ENCODE data around the gene RASGRP2. TPM values are rescaled to one million over a fixed set of nuclear protein-coding genes. Genes with fewer than 3 reads are reported as not detected.

Gene RASGRP2
- total RNA-seq, 2 donors from 2014 or later: 0.86 to 1.9 TPM

- Mint-ChIP-seq H3K36me3 (ENCODE audit: low read depth) (no peaks in the 10 kb centered on the region), H3K9me3 (no peaks in the 10 kb centered on the region), H3K27ac (no peak overlapping the region), H3K27me3 (ENCODE audit: insufficient read depth) (peaks cover 74% of the 10 kb centered on the region), H3K4me3 (no peak overlapping the region), H3K4me1 (peaks cover 3% of the 10 kb centered on the region)
- H3K9ac ChIP-seq (ENCODE audit: extremely low read depth, low read length, poor library complexity, severe bottlenecking): no peak overlapping the region
- WGBS, 2 experiments (ENCODE audit: insufficient coverage in 1 of 2, insufficient read length in 1 of 2): 28 to 63% methylated on average over 4 to 11 of the region's 13 CpGs
- H3K36me3 ChIP-seq (ENCODE audit: control insufficient read depth, insufficient read depth, low read length): no peaks in the 10 kb centered on the region
- no peak for DNase-seq
- H3K4me1 ChIP-seq (ENCODE audit: control insufficient read depth, insufficient read depth, low read length): no peaks in the 10 kb centered on the region
- peaks cover 44% of the 10 kb centered on the region for H3K27me3 ChIP-seq (ENCODE audit: control insufficient read depth, insufficient read depth, low read length, poor library complexity, severe bottlenecking)
- no peak overlapping the region for H3K4me3 ChIP-seq (ENCODE audit: low read length)
- no peaks in the 10 kb centered on the region for H3K9me3 ChIP-seq (ENCODE audit: control insufficient read depth, low read length)
- no peak for TF ChIP-seq CTCF (conservative IDR thresholded peaks at IDR 0.05)
- H3K27ac ChIP-seq (ENCODE audit: low read depth, low read length): no peak overlapping the region
Observed at GRCh38 chr11:64692764-64693331, 51.1 kb downstream of the RASGRP2 start.

GRCh38 chr11:64691543-64691942 is 52.4 kb downstream of the RASGRP2 start:
- Histone ChIP-seq H3K4me1 (ENCODE audit: control insufficient read depth, insufficient read depth, low read length) (no peaks in the 10 kb centered on the region), H3K36me3 (ENCODE audit: control insufficient read depth, insufficient read depth, low read length) (no peaks in the 10 kb centered on the region), H3K27me3 (ENCODE audit: control insufficient read depth, insufficient read depth, low read length, poor library complexity, severe bottlenecking) (peaks cover 42% of the 10 kb centered on the region), H3K27ac (ENCODE audit: low read depth, low read length) (no peak overlapping the region), H3K9ac (ENCODE audit: extremely low read depth, low read length, poor library complexity, severe bottlenecking) (no peak overlapping the region), H3K4me3 (ENCODE audit: low read length) (no peak overlapping the region), H3K9me3 (ENCODE audit: control insufficient read depth, low read length) (no peaks in the 10 kb centered on the region)
- peaks cover 3% of the 10 kb centered on the region for H3K4me1 Mint-ChIP-seq
- H3K27ac Mint-ChIP-seq: no peak overlapping the region
- DNase-seq: no peak
- no peaks in the 10 kb centered on the region for H3K9me3 Mint-ChIP-seq
- peaks cover 65% of the 10 kb centered on the region for H3K27me3 Mint-ChIP-seq (ENCODE audit: insufficient read depth)
- H3K36me3 Mint-ChIP-seq (ENCODE audit: low read depth): no peaks in the 10 kb centered on the region
- H3K4me3 Mint-ChIP-seq: no peak overlapping the region
- 90% methylated on average over 1 of the region's 1 CpG; no CpG with 5 or more reads in 1 of the 2 experiments for WGBS, 2 experiments (ENCODE audit: insufficient coverage in 1 of 2, insufficient read length in 1 of 2)
- TF ChIP-seq CTCF (conservative IDR thresholded peaks at IDR 0.05): no peak

GRCh38 chr11:64690235-64690634 is 53.7 kb downstream of the RASGRP2 start:
- Histone ChIP-seq H3K4me3 (ENCODE audit: low read length) (no peak overlapping the region), H3K27me3 (ENCODE audit: control insufficient read depth, insufficient read depth, low read length, poor library complexity, severe bottlenecking) (peaks cover 35% of the 10 kb centered on the region), H3K36me3 (ENCODE audit: control insufficient read depth, insufficient read depth, low read length) (no peaks in the 10 kb centered on the region), H3K27ac (ENCODE audit: low read depth, low read length) (no peak overlapping the region), H3K9ac (ENCODE audit: extremely low read depth, low read length, poor library complexity, severe bottlenecking) (no peak overlapping the region), H3K9me3 (ENCODE audit: control insufficient read depth, low read length) (no peaks in the 10 kb centered on the region), H3K4me1 (ENCODE audit: control insufficient read depth, insufficient read depth, low read length) (no peaks in the 10 kb centered on the region)
- no peaks in the 10 kb centered on the region for H3K36me3 Mint-ChIP-seq (ENCODE audit: low read depth)
- H3K4me3 Mint-ChIP-seq: no peak overlapping the region
- H3K27ac Mint-ChIP-seq: no peak overlapping the region
- H3K9me3 Mint-ChIP-seq: no peaks in the 10 kb centered on the region
- H3K4me1 Mint-ChIP-seq: peaks cover 3% of the 10 kb centered on the region
- no peak for DNase-seq
- no peak for TF ChIP-seq CTCF (conservative IDR thresholded peaks at IDR 0.05)
- peaks cover 62% of the 10 kb centered on the region for H3K27me3 Mint-ChIP-seq (ENCODE audit: insufficient read depth)
- 87 to 91% methylated on average over 5 to 8 of the region's 8 CpGs for WGBS, 2 experiments (ENCODE audit: insufficient coverage in 1 of 2, insufficient read length in 1 of 2)
